ENCODE results near the gene TGFBI.

Gene TGFBI

DNA sequence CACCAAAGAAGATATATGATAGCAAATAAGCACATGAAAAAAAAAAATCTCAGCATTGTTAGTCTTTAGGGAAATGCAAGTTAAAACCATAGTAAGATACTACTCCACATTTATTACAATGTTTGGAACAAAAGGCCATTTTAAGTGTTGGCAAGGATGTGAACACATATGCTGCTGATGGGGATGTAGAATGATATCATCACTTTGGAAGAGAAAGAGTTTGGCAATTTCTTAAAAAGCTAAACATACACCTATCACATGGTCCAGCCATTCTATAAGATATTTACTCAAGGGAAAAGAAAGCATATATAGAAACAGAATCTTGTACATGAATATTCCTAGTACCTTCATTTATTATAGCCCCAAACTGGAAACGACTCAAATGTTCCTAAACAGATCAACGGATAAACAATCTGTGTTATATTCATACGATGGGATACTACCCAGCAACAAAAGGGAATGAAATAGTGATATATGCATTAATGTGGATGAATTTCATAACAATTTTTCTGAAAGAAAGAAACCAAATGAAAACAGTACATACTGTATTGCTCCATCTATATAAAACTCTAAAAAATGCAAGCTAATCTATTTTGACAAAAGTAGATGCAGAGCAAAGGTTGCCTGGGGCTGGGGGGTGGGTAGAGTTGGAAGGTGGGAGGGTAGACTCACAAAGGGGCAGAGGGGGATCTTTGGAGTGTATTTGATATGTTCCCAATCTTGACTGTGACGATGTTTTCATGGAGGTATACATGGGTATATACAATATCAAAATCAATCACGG lies 58.2 kb downstream of the TGFBI start:
- no peak for DNase-seq

DNA sequence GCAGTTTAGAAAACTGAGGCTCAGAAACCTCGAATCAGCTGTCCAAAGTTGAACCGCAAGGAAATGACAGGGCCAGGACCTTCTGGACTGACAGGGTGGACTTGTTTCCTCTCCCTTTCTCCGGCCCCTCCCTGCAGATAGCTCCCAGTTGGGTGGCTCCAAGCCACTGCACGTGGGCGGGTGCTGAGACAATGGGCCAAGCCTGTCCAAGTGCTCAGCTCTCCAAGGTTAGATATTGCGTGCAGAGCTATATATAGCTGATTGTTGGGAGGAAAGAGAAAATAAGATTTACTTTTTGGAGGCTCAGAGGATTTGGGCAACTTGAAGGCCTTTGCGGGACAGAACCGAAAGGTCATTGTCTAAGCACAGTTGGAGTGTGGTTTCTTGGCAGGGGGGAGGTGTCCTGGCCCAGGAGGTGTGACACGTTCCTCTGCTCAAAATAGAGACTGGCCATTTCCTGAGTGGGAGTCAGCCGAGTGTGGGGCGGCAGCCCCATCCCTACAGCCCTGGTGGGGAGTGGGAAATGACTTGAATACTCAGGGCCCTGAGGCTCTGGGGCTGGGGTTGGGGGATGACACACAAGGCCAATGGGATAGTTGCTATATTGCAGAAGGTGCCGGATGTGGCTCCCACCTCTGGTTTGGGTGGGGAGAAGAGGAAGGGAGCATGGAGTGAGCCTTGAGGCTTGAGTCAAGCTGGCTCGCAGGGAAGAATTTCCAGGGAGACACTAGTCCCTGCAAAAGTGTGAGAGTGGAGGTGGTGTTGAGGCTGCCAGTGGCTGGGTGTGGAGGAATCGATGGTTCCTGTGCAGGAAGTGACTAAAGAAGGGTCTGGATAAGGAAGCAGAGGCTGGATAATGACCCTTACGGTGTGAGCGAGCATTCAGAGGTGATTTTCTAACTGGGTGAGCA lies 59.4 kb downstream of the TGFBI start:
- no peak for DNase-seq

DNA sequence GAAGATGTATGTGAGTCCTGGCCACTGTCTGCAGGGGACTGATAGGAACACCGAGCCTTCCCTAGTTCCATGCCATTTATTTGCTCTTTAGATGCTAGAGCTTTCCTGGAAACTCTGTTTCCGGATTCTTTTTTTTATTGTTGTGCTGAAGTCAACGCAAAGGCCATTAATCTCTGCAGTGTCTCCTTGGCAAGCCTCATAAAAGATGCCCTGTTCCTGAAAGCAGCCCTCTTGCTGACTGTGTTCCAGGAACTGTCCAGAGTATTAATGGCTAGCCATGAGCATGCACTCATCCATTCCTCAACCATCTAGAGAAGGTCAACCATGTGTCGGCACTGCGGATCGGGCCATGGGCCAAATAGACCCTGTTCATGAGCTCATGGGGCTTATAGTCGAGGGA lies 61.0 kb downstream of the TGFBI start:
- no peak for DNase-seq

DNA sequence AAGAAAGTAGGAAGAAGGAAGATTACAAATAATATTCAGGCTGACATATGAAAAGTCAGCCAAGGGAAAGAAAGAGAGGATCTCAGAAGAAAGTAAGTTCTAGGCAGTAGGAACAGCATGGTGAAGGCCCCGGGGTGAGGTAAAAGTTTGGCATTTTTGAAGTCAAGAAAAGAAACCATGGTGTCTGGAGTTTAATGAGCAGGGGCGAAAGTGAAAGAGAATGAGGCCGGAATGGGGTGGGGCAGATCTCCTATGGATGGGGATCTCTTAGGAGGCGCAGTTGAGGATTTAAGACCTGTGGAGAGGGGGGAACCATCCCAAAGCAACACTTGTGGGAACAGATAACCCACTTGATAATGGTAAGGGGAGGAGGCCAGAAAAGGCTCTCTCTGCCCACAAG lies 61.5 kb downstream of the TGFBI start:
- no peak for DNase-seq

DNA sequence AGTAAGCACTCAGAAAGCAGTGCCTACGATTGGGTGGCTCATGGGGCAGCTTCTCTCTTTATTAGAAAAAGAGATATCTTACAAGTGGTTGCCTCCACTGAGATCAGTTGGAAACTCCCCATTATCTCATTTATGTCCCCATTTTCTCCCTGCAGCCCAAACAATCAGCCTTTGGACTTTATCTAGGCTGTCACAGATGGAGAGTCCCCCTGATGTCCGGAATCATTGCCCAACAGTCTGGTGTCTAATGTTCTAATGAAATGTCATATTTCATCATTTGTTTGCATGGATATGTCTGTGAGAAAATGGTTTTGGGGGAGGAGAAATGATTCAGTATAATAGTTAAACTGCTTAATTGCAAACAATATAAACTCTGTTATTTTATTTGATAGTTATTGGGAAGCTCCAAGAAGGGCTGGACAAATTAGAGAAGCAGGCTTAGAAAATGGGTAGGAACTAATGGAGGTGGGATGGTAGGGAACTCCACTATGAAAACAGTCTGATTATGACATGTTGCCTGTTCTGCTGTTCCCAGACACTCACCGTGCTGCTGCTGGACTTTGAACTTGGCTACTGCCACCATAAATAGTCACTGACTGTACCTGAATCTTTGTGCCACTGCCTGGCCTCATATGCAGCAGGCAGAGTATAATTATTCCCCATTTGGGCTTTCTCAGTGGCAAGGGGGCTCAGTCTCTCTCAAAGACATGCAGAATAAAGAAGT lies 65.6 kb downstream of the TGFBI start:
- DNase-seq = no peak

DNA sequence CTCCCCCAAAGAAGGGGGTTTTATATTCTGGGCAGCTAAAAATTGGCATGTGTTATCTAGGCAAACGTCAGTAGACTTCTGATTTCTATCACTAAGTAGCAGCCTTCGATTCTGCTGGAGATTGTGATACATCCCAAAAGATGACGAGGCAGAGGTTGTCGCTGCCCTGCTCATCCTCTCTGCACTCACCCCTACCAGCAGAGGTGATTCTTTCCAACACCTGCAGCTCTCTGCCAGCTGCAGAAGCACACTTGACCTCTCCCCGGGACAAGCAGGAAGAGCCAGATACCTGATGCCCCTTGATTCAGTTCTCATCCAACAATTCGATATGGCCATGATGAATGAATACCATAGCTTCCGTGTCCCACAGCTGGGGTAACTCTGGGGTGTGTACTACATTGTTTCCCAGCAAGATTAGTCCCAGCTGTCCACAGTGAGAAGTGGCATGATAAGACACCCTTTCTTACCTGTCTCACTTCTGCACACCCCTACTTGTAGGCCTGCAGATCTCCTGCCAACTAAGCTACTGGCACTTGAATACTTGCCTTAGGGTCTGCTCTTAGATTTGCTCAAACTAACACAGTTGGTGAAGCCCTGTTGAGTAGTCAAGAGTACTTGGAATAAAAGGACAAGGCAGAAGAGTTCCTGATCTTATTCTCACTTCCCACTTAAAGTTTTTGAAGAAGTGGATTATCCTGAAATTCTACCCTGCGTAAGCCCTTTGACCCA lies 66.3 kb downstream of the TGFBI start:
- DNase-seq = no peak

DNA sequence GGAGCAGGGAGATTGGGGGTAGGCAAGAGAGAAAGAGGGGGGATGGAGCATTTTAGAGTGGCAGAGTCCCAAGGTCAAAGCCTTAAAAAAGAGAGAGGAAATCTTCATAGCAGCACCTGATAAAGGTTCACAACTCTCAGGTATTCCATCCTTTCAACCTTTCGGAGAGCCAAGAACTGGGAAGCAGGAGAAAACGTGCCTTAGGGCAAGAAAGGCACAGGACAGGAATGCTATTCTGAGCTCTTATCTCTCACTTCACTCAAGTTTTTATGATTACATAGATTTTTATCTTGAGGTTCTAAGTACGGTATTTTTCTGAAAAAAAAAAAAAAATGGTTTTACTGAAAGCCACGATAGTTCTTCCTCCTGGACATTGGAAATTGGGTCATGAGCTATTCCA lies 69.4 kb downstream of the TGFBI start:
- DNase-seq = no peak

DNA sequence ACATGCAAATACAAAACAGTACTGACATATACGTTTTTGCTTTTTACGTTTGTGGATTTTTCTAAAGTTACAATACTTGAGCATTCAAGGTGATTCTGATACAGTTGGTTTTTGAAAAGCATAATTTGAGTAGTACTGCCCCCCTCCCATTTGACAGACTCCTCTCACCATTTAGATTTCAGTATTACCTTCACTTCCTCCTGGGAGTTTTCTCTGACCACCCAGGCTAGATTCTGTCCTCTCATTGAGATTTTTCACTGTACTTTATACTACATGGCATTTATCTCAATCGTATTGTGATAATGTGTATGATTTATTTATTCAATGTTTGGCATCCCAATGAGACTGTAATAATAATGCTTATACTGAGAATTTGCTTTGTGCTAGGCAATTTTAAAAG lies 71.1 kb downstream of the TGFBI start:
- DNase-seq = no peak

DNA sequence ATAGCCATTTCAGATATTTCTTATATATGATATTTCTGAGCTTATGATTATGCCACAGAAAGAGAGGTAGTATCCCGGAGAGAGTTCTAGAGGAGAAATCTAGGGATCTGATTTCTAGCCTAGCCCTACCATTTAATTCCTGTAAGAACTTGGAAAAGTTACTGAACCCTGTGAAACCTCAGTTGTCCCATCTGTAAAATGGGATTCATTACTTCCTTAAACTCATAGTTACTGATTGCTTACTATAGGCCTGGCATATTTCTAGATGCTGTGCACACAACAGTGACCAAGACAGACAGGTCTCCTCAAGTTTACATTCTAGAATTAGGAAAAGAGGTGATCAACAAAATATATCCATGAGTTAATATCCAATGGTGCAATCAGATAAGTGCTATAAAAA lies 73.1 kb downstream of the TGFBI start:
- DNase-seq = no peak

DNA sequence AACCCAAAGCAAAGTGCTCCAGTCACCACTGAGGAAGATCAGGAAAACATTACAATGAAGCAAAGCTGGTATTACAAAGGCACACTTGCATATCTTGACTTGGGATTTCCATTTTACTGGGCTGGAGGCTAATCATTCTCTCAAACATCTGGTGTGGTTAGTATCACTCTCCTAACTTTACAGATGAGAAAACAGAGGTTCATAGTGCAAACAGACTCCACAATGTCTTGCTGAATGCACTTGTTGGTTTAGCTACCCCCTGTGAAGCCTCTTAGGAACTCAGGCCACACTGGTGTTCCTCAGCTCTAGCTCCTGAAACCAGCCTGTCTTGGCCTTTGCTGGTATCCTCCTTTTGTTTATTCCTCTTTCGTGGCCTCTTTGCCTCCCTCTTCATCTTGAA lies 74.3 kb downstream of the TGFBI start:
- no peak for DNase-seq

DNA sequence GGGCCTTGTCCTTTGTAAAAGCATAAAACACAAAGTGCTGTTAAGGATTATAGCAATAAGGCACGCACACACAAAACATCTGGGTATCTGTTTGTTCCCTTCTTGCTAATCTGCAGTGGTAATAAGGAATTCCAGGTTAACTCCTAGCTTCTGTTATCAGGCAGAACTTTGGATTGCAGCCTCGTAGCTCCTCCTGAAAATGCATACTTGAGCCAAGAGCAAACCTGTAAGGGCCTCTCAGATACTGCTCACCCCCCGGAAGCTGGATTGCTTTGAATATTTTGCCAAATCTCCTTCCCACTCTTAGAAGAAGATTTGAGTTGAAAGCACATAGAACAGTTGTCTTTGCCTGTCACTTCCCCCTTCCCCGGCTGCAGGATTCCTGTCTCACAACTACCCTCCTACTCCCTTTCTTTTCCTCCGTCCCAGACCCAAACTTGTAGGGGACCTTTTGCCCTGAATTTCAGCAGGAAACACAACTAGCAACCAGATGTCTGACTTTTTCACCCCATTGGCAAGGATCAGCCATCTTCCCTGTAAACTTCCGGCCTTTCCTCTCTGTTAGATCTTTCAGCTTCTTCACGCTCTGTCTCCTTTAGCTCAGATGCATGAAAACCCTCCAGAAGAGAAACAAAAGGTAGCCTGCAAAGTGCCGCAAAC lies 75.6 kb downstream of the TGFBI start:
- DNase-seq = no peak

DNA sequence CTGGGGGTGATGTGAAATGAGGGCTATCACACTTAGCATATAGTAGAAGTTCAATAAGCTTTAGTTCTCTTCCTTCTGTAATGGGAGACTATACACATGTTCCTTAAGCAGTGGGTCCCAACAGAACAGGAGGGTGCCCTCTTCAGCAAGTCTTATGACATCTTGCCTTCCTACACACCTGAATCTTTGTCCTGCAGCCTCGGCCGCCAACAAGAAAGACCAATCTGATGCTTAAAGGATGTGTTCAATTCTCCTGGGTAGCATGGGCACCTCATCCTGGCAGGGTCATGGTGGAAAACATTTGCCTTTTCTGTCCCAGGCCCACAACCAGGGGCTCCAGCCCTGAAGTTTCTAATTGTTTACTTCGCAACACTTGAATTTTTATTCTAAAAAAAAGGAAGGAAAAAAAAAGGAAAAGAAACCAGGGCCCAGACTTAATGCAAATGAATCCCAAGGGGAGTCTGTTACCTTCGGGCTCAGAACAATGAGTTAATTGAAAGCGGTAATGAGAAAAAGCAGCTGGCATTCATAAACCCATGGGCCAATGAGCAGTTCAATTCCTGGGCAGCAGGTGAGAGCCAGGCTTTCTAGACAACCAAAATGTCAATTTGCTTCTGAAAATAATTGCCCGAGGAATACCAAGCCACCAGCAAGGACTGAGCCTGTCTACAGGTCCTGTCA lies 77.7 kb downstream of the TGFBI start:
- DNase-seq = no peak

DNA sequence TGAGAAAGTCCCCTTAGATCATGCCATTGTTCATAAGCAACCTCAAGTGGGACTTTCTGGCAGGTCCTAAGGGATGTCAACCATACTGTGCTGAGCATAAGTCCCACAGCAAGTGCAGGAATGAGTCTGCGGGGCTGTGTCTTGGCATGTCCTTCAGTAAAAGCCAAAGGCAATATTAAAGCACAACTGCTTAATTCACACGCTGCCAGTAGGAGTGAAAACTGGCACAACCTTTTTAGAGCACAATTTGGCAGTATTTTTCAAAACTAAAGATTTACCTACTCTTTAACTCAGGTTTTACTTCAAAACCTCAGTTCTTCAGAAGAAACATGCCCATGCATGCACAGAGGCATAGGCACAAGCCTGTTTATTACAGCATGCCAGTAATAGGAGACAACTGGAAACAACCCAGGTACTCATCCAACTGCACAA lies 79.4 kb downstream of the TGFBI start:
- no peak for DNase-seq

DNA sequence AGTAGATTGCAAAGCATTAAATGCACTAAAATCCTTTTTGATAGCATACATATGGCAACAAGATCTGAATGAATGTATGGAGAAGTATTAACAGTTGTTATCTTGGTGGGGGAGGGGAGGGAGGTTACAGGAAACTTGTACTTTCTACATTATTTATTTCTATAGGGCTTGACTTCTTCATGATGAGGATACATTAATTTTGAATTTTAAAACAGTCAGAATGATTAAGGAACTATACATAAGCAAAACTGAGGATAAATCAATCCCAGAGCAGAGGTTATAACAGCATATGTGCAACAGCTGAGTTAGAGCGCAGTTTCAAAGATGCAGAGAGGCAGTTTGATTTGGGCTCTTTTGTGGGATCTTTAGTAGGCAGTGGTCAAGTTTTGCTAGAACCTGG lies 80.0 kb downstream of the TGFBI start:
- DNase-seq = no peak

DNA sequence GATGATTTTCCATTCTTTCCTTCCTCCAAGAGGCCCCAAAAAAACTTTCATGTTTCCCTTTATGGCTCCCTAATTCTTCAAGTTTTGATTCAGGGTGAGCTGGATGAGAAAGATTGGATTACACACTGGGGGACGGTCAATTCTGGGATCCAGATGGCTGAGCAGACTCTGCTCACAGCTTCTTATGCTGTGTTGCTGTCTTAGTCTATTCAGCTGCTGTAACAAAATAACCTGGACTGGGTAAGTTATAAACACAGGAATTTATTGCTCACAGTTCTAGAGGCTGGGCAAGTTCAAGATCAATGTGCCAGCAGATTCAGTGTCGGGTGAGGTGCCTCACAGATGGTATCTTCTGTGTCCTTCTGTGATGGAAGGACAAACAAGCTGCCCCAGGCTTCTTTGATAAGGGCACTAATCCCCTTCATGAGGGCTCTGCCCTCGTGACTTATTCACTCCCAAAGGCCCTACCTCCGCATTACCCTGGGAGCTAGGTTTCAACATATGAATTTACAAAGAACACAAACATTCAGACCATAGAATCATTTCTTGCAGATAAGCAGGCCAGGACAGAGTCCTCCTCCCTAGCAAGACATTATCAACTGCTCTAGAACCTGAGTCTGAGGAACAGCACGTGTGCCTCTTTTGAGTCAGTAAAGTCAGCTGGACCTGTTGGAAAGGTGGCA lies 80.8 kb downstream of the TGFBI start:
- DNase-seq = no peak
